ENCODE data around the gene CCNF. TPM values are rescaled to one million over a fixed set of nuclear protein-coding genes. Genes with fewer than 3 reads are reported as not detected.
A peak's percentile ranks its signal among the peaks of the same experiment; 100 is the strongest.

The CCNF gene
- total and polyA plus RNA-seq, 2 experiments from 2014 or later = 9.2 to 44.0 TPM

GRCh38 chr16:2459647-2460390, 30.6 kb downstream of the CCNF start, which contains the start of gene TEDC2:
Gene TEDC2, plus strand, starts transcription at chr16:2460109. Its CDS starts 36 bp downstream, at chr16:2460145.
- TF ChIP-seq, protein P1, sequence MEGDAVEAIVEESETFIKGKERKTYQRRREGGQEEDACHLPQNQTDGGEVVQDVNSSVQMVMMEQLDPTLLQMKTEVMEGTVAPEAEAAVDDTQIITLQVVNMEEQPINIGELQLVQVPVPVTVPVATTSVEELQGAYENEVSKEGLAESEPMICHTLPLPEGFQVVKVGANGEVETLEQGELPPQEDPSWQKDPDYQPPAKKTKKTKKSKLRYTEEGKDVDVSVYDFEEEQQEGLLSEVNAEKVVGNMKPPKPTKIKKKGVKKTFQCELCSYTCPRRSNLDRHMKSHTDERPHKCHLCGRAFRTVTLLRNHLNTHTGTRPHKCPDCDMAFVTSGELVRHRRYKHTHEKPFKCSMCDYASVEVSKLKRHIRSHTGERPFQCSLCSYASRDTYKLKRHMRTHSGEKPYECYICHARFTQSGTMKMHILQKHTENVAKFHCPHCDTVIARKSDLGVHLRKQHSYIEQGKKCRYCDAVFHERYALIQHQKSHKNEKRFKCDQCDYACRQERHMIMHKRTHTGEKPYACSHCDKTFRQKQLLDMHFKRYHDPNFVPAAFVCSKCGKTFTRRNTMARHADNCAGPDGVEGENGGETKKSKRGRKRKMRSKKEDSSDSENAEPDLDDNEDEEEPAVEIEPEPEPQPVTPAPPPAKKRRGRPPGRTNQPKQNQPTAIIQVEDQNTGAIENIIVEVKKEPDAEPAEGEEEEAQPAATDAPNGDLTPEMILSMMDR (IDR thresholded peaks at IDR 0.05; ENCODE audit: low read depth, low read length) = no peak
- H3K27me3 ChIP-seq = no peaks in the 10 kb centered on the region
- H3K36me3 ChIP-seq = no peaks in the 10 kb centered on the region
- H3K9me3 ChIP-seq (ENCODE audit: low read depth) = no peaks in the 10 kb centered on the region
- H3K27ac ChIP-seq = peak within 1 kb of the TSS; percentile 42
- H3K4me1 ChIP-seq (ENCODE audit: low read depth) = peaks cover 6% of the 10 kb centered on the region
- peak; percentile 94 to 98 for DNase-seq (ENCODE audit: low read depth in 1 of 2, low spot score in 1 of 2)
- H3K4me3 ChIP-seq = peak within 1 kb of the TSS; percentile 42

GRCh38 chr16:2460391-2460713, 31.1 kb downstream of the CCNF start:
- H3K9me3 ChIP-seq (ENCODE audit: low read depth) = no peaks in the 10 kb centered on the region
- peaks cover 6% of the 10 kb centered on the region for H3K4me1 ChIP-seq (ENCODE audit: low read depth)
- peak overlapping the region; percentile 42 for H3K4me3 ChIP-seq
- no peaks in the 10 kb centered on the region for H3K27me3 ChIP-seq
- no peaks in the 10 kb centered on the region for H3K36me3 ChIP-seq
- peak overlapping the region; percentile 42 for H3K27ac ChIP-seq
- no peak for DNase-seq (ENCODE audit: low read depth in 1 of 2, low spot score in 1 of 2)
- TF ChIP-seq, protein P1 (IDR thresholded peaks at IDR 0.05; ENCODE audit: low read depth, low read length) = no peak

DNA sequence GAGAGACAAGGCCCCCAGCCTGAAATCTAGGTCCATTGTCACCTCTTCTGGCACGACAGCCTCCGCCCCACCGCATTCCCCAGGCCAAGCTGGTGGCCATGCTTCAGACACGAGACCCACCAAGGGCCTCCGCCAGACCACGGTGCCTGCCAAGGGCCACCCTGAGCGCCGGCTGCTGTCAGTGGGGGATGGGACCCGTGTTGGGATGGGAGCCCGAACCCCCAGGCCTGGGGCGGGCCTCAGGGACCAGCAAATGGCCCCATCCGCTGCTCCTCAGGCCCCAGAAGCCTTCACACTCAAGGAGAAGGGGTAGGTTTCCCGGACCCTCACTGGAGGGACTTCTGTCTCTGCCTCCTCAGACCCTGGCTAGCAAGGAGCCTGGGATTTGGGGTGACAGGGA, 31.7 kb downstream of the CCNF start:
- H3K4me3 ChIP-seq = no peak overlapping the region
- no peak overlapping the region for H3K27ac ChIP-seq
- DNase-seq (ENCODE audit: low read depth in 1 of 2, low spot score in 1 of 2) = no peak
- no peaks in the 10 kb centered on the region for H3K9me3 ChIP-seq (ENCODE audit: low read depth)
- no peaks in the 10 kb centered on the region for H3K27me3 ChIP-seq
- TF ChIP-seq, protein P1 (IDR thresholded peaks at IDR 0.05; ENCODE audit: low read depth, low read length) = no peak
- peaks cover 6% of the 10 kb centered on the region for H3K4me1 ChIP-seq (ENCODE audit: low read depth)
- no peaks in the 10 kb centered on the region for H3K36me3 ChIP-seq

GRCh38 chr16:2462031-2462866, 33.0 kb downstream of the CCNF start:
- H3K36me3 ChIP-seq = no peaks in the 10 kb centered on the region
- no peak overlapping the region for H3K27ac ChIP-seq
- H3K9me3 ChIP-seq (ENCODE audit: low read depth) = no peaks in the 10 kb centered on the region
- TF ChIP-seq, protein P1 (IDR thresholded peaks at IDR 0.05; ENCODE audit: low read depth, low read length) = no peak
- H3K4me1 ChIP-seq (ENCODE audit: low read depth) = peaks cover 6% of the 10 kb centered on the region
- H3K27me3 ChIP-seq = no peaks in the 10 kb centered on the region
- no peak overlapping the region for H3K4me3 ChIP-seq
- no peak for DNase-seq (ENCODE audit: low read depth in 1 of 2, low spot score in 1 of 2)

GRCh38 chr16:2464333-2464732, 35.1 kb downstream of the CCNF start:
- Histone ChIP-seq H3K4me1 (ENCODE audit: low read depth) (peaks cover 20% of the 10 kb centered on the region), H3K9me3 (ENCODE audit: low read depth) (no peaks in the 10 kb centered on the region), H3K27me3 (no peaks in the 10 kb centered on the region), H3K27ac (no peak overlapping the region), H3K36me3 (no peaks in the 10 kb centered on the region), H3K4me3 (no peak overlapping the region)
- no peak for DNase-seq (ENCODE audit: low read depth in 1 of 2, low spot score in 1 of 2)
- TF ChIP-seq, protein P1 (IDR thresholded peaks at IDR 0.05; ENCODE audit: low read depth, low read length) = no peak

All from cardiac muscle cell (in vitro differentiated cells and primary cell).